GM06990 (cell line): ENCODE measurements around the gene ST6GAL1.

Source experiments
- DNase-seq: peaks from one replicate; pipeline ENCODE4 v3.0.0-alpha.2; 2011; ENCODE audit not compliant: insufficient read length; ENCODE audit errors: extremely low read depth
- H3K27me3 ChIP-seq: replicated peaks from 2 replicates; pipeline ENCODE4 v1.6.0; 2011; ENCODE audit warnings: low read length; ENCODE audit not compliant: control insufficient read depth, insufficient read depth
- H3K36me3 ChIP-seq: 2 replicates; pipeline ENCODE4 v1.5.1; 2011; ENCODE audit warnings: low read length; ENCODE audit not compliant: control insufficient read depth, insufficient read depth
- H3K4me3 ChIP-seq: replicated peaks from 2 replicates; pipeline ENCODE4 v1.5.1; 2011; ENCODE audit warnings: low read depth, mild to moderate bottlenecking, control low read depth, low read length
- CTCF ChIP-seq: IDR thresholded peaks from 2 replicates; pipeline ENCODE4 v1.5.1; 2011; ENCODE audit warnings: low read length, control low read depth, mild to moderate bottlenecking, inconsistent platforms; ENCODE audit not compliant: insufficient read depth, poor library complexity, severe bottlenecking

ST6GAL1 gene

GRCh38 chr3:187074846-187075245, 144.5 kb downstream of the ST6GAL1 start:
- Histone ChIP-seq H3K27me3 (no peaks in the 10 kb centered on the region), H3K4me3 (no peak overlapping the region), H3K36me3 (peaks cover 53% of the 10 kb centered on the region)
- no peak for TF ChIP-seq CTCF
- no peak for DNase-seq

GRCh38 chr3:187076297-187076696, 146.0 kb downstream of the ST6GAL1 start:
- H3K4me3 ChIP-seq: no peak overlapping the region
- H3K27me3 ChIP-seq: no peaks in the 10 kb centered on the region
- no peak for DNase-seq
- peaks cover 47% of the 10 kb centered on the region for H3K36me3 ChIP-seq
- TF ChIP-seq CTCF: no peak

GRCh38 chr3:187077085-187077484, 146.8 kb downstream of the ST6GAL1 start:
- no peak for DNase-seq
- peaks cover 45% of the 10 kb centered on the region for H3K36me3 ChIP-seq
- H3K27me3 ChIP-seq: no peaks in the 10 kb centered on the region
- H3K4me3 ChIP-seq: no peak overlapping the region
- TF ChIP-seq CTCF: no peak

- no peak for TF ChIP-seq CTCF
- no peaks in the 10 kb centered on the region for H3K27me3 ChIP-seq
- no peak for DNase-seq
- no peak overlapping the region for H3K4me3 ChIP-seq
- peaks cover 41% of the 10 kb centered on the region for H3K36me3 ChIP-seq
Observed at GRCh38 chr3:187077537-187077936, 147.2 kb downstream of the ST6GAL1 start.

- no peak for TF ChIP-seq CTCF
- no peak for DNase-seq
- Histone ChIP-seq H3K36me3 (peaks cover 28% of the 10 kb centered on the region), H3K27me3 (no peaks in the 10 kb centered on the region), H3K4me3 (no peak overlapping the region)
Observed at GRCh38 chr3:187079090-187080022, 149.0 kb downstream of the ST6GAL1 start.
